GM21723 (cell line): ENCODE measurements around the gene ZMAT3.
A peak's percentile ranks its signal among the peaks of the same experiment; 100 is the strongest.
"Not testable (repeated sequence)": the region's sequence is repeated elsewhere in the genome, so short reads cannot be mapped to it uniquely, and the experiment has no call there.

Experiments
- ATAC-seq: cut with Tn5 transposase; IDR thresholded peaks from one replicate; pipeline ENCODE4 v1.9.1; 2021; ENCODE audit warnings: mild to moderate bottlenecking, moderate library complexity; ENCODE audit not compliant: unreplicated experiment

ZMAT3 gene

DNA sequence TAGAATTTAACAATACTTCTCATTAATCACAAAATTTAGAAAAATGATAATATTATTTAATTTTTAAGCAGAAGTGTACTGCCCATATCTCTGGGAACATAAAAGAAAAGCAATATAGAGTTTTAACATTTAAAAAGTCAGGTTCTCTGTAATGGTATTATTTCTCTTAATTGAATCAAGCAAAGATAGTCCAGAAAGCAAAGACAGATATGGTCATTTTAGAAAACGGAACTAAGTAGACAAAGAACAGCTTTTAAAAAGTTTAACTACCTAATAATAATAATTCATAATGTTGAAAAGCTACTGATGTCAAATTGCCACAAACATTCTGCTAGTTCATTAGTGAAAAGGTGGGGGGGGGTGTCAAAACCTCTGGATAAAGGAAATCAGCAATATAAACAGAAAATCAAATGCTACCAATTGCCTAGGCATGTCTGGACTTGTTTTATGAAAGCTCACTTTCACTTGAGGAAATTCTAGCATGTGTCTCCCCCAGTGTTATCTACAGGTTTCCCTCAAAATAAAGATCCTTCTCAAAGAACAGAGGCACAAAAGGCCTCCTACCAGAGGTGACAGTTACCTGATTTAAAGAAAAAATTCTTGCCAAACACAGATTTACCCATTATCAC lies 1.7 kb downstream of the ZMAT3 start:
- no peak for ATAC-seq

DNA sequence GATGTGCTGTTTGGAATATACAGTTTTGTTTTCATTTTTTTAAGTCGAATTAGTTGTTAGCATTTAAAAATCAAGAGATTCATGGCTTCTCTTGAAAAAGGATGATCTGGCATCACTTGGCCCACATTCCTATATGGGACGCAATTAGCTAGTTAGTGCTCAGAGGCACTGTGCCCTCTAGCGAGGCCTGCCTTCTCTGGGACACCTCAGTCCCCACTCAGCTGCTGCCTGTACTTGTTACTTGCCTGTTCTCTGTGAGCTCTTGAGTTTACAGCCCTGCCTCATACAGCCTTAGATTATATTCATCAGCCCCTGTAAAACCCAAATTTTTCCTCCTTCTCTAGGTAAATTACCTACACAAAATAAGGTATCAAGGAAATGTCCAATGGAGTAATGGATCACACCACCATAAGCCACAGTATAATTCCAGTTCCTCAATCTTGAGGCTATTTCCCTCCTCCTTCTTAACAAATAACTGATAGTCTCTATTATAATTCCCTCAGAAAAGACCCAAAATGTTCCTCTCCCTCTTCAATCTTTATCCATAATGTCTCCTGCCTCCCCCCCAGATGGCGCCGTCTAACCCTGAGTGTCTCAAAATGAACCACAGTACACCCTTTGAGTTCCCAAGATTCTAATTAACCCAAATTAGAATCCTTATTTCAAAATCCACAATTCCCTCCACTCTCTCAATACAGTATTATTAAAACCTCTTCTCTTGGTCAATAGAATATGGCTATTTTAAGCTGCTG lies 2.7 kb downstream of the ZMAT3 start:
- ATAC-seq, result no peak

DNA sequence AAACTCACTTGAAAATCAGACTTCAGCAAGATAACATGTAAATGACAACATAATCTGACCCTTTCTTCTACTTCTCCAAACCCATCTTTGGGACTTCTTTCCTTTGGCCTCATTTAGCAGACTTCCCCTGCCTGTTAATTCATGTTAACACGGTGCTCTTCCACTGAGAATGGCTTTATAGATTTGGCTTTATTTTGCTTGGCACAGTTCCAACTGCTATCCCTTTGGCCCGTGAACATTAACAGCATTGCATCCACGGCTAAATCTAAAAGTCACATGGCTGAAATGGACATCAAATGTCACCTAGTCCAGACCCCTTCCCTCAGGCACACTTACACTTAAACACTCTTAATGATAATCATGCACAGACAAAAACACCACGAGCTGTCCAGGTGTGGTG lies 3.8 kb downstream of the ZMAT3 start:
- ATAC-seq, result no peak

DNA sequence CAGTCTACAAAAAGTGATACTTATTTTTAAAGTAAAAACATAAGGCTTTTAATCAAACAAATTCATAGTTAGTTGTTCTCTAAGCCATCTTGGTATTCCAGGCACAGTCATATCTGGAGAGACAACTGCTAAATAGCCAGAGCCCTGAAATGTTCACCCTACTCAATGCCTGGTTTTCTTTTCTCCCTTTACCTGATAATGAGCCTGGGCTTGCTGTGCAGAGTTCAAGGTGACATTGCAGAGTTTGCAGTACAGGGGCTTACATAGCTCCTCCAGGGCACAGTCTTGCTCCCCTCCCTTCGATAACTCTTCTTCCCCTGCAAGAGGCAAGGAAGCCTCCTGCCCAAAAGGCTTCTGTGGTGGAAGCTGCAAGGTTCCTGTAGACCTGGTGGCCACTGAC lies 4.3 kb downstream of the ZMAT3 start:
- ATAC-seq, result no peak

DNA sequence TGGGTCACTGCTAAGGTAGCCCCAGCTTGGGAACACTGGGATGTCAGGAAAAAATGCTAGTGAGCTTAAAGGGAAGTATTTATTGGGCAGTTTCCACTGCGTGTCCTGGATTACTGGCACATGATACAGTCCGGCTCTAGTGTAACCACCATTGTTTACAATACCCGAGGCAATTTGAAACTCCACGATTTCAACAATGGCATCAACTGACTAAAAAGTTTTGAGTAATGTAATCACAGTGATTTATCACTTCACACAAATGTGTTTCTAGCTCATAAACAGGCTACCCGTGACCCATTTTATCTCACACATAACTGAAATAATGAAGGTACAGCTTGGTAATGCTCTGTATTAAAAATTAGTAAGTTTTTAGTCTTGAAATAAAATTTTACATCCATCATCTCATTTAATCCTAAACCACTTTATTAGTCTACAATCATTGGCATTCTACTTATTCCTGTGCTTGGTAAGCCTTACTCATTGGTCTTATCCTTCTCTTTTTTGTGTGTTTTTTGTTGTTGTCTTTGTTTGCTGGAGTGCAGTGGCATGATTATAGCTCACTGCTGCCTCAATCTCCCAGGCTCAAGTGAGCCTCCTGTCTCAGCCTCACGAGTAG lies 7.6 kb downstream of the ZMAT3 start:
- ATAC-seq, result no peak

- ATAC-seq, result no peak
These were observed 15.3 kb downstream of the ZMAT3 start for GRCh38 chr3:179056326-179056725.

- ATAC-seq, result not testable (repeated sequence)
These were observed 17.0 kb downstream of the ZMAT3 start for GRCh38 chr3:179054565-179054964.

- ATAC-seq, result peak; percentile 88
These were observed 24.9 kb downstream of the ZMAT3 start for GRCh38 chr3:179046497-179047353.

DNA sequence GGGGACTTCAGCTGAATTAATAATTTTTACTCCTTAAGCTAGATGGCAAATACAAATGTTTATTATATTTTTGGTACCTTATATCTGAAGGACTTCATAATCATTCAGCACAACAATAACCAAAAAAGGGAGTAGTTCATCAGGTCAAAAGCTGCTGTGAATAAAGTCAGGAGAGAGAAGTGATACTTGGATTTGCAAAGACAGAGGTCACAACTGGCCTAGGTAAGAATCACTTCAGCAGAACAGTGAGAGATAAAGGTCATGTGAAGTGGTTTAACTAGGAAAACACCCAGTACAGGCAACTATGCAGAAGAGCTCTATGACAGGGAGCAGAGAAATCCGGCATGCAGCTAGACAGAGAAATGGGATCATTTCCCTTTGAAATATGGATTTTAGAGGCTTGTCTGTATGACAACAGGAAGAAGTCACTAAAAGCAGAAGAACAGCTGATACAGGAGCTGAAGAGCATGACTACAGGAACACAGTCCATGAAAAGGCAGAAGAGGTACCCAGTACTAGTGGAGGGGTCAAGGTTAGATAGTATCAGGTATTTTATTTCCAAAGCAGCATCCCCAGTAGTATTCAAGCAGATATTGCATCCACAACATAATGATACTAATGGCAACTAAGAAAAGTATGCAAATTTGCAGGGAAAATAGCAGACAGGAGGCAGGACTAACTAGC lies 25.7 kb downstream of the ZMAT3 start:
- peak; percentile 66 for ATAC-seq

DNA sequence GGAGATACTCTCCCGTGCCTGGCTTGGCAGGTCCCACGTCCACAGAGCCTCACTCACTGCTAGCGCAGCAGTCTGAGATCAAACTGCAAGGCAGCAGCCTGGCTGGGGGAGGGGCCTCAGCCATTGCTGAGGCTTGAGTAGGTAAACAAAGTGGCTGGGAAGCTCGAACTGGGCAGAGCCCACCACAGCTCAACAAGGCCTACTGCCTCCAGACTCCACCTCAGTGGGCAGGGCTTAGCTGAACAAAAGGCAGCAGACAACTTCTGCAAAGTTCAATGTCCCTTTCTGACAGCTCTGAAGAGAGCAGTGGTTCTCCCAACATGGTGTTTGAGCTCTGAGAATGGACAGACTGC lies 32.7 kb downstream of the ZMAT3 start:
- not testable (repeated sequence) for ATAC-seq

GRCh38 chr3:179038216-179038898 lies 33.3 kb downstream of the ZMAT3 start:
- ATAC-seq, result no peak

DNA sequence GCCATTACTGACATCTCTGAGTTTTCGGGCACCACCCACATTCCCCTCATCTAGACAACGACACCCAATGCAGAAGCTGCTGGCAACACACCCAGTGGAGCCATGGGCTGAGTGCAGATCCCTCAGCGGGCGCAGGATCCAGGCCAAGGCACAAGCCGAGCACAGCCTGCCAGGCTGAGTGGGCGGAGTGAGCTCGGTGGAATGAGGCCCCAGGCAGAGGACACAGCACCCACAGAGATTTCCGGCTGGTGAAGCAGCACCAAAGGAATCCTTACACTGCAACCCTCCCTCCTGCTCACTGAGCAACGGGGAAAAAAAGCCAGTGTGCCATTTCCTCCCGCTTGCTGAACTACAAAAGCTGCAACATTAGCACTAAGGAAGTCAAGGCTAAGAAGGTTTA lies 34.3 kb downstream of the ZMAT3 start:
- no peak for ATAC-seq

- ATAC-seq, result no peak
These were observed 34.8 kb downstream of the ZMAT3 start for GRCh38 chr3:179036626-179037300.

GRCh38 chr3:179036226-179036625 lies 35.4 kb downstream of the ZMAT3 start:
- no peak for ATAC-seq

DNA sequence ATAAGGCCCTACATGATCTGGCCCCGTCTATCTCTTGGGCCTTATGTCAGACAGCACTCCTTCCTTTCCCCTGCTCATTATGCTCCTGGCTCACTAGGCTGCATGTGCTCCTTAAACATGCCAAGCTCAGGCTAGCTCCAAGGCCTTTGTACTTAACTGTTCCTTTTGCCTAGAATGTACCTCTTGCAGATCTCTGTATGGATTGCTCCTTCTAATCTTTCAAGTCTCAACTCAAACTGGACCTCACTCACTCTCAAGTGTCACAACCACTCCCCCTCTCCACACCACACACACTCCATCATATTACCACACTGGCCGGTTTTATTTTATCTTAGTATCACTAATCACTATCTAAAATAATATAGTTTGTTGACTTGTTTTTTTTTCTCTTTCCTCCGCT lies 36.4 kb downstream of the ZMAT3 start:
- ATAC-seq, result no peak

- not testable (repeated sequence) for ATAC-seq
These were observed 38.3 kb downstream of the ZMAT3 start for GRCh38 chr3:179033304-179033657.

GRCh38 chr3:179032454-179033303 lies 38.9 kb downstream of the ZMAT3 start:
- not testable (repeated sequence) for ATAC-seq

GRCh38 chr3:179029096-179029495 lies 42.5 kb downstream of the ZMAT3 start:
- ATAC-seq, result no peak

DNA sequence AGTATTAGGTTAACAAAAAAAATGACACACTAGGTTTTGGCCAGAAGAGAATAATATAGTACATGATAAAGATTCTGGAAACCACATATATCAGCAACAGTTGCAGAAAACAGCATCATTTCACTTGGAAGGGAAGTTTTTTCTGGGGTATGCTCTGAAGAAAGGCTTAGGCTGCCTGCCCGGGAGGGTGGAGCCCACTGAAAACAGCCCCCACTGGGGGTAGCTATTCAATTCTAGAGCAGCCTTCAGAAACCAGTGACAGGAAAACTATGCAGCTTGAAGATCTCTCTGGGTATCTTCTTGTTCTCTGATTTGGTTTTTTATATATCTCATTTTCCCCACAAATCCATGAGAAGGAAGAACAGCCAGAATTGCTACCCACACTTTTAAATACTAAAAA lies 43.2 kb downstream of the ZMAT3 start:
- no peak for ATAC-seq
